ENCODE measurements around the gene UBXN7.
A peak's percentile ranks its signal among the peaks of the same experiment; 100 is the strongest.
"Not testable (repeated sequence)": the region's sequence is repeated elsewhere in the genome, so short reads cannot be mapped to it uniquely, and the experiment has no call there.

UBXN7 gene

GRCh38 chr3:196463478-196463756 is 31.2 kb upstream of the UBXN7 start:
- ChIA-PET POLR2A (no interaction called here), CTCF (interaction anchor here (1.4 kb wide), 1 partner anchor 14 kb away, joined by 3 read pairs; no protein-coding TSS in a partner anchor)
- no peak for DNase-seq
- Histone ChIP-seq H3K4me1 (ENCODE audit: control extremely low read depth in 1 of 4, control insufficient read depth in 4 of 4, insufficient read depth in 4 of 4, low read length in 3 of 4) (no peaks in the 10 kb centered on the region), H3K4me3 (ENCODE audit: control insufficient read depth in 1 of 7, extremely low read depth in 1 of 7, insufficient read depth in 4 of 7, low read depth in 2 of 7, low read length in 6 of 7) (no peak overlapping the region), H3K9me3 (ENCODE audit: control extremely low read depth in 1 of 5, control insufficient read depth in 4 of 5, insufficient read depth in 2 of 5, low read depth in 1 of 5, low read length in 4 of 5) (no peaks in the 10 kb centered on the region), H3K27ac (ENCODE audit: insufficient read depth in 1 of 2, low read depth in 1 of 2, low read length in 2 of 2, poor library complexity in 1 of 2, severe bottlenecking in 2 of 2) (no peak overlapping the region), H3K36me3 (ENCODE audit: control insufficient read depth in 4 of 4, insufficient read depth in 4 of 4, low read length in 3 of 4) (peaks cover 0 to 7% (median 4%) of the 10 kb centered on the region in 4 experiments), H3K27me3 (replicated peaks in 2 of 5; ENCODE audit: control insufficient read depth in 4 of 5, insufficient read depth in 5 of 5, low read length in 4 of 5) (no peaks in the 10 kb centered on the region)
- WGBS (ENCODE audit: insufficient coverage), result no CpG with 5 or more reads among the region's 2 CpGs

GRCh38 chr3:196462680-196463477 is 30.7 kb upstream of the UBXN7 start:
- H3K27ac ChIP-seq (ENCODE audit: insufficient read depth in 1 of 2, low read depth in 1 of 2, low read length in 2 of 2, poor library complexity in 1 of 2, severe bottlenecking in 2 of 2); H3K9me3 ChIP-seq (ENCODE audit: control extremely low read depth in 1 of 5, control insufficient read depth in 4 of 5, insufficient read depth in 2 of 5, low read depth in 1 of 5, low read length in 4 of 5); H3K4me1 ChIP-seq (ENCODE audit: control extremely low read depth in 1 of 4, control insufficient read depth in 4 of 4, insufficient read depth in 4 of 4, low read length in 3 of 4); H3K4me3 ChIP-seq (ENCODE audit: control insufficient read depth in 1 of 7, extremely low read depth in 1 of 7, insufficient read depth in 4 of 7, low read depth in 2 of 7, low read length in 6 of 7); H3K27me3 ChIP-seq (replicated peaks in 2 of 5; ENCODE audit: control insufficient read depth in 4 of 5, insufficient read depth in 5 of 5, low read length in 4 of 5); H3K36me3 ChIP-seq (ENCODE audit: control insufficient read depth in 4 of 4, insufficient read depth in 4 of 4, low read length in 3 of 4); CTCF ChIA-PET; POLR2A ChIA-PET; DNase-seq: not testable (repeated sequence)
- WGBS (ENCODE audit: insufficient coverage), result 100% methylated on average over 1 of the region's 1 CpG

DNA sequence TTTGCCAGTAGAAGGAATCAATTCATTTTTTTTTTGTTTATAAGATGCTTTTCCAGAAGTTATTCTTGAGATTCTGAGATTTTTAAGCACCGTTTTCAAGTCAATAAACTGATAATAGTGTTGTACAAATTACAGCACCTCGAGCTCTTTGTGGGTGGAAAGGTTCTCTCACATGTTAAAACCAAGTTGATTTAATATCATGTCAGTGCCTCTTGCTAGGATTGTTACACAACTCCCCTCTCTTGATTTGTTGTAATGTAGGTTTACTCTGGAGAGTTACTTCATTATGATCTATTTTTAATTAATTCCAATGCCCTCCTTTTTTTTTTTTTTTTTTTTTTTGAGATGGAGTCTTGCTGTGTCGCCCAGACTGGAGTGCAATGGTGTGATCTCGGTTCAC is 25.8 kb upstream of the UBXN7 start:
- WGBS (ENCODE audit: insufficient coverage), result no CpG with 5 or more reads among the region's 4 CpGs
- DNase-seq, result peak in 2 of 3 donors; percentile 11 to 19
- ChIA-PET CTCF (interaction anchor here (1.4 kb wide), 1 partner anchor 11 kb away, joined by 4 read pairs; no protein-coding TSS in a partner anchor), POLR2A (interaction anchor here (0.6 to 1.5 kb wide), 3 partner anchors 12 to 23 kb away, joined by 3 to 4 read pairs (median 4); no protein-coding TSS in a partner anchor)
- no peaks in the 10 kb centered on the region for H3K9me3 ChIP-seq (ENCODE audit: control extremely low read depth in 1 of 5, control insufficient read depth in 4 of 5, insufficient read depth in 2 of 5, low read depth in 1 of 5, low read length in 4 of 5)
- H3K27me3 ChIP-seq (replicated peaks in 2 of 5; ENCODE audit: control insufficient read depth in 4 of 5, insufficient read depth in 5 of 5, low read length in 4 of 5), result no peaks in the 10 kb centered on the region
- H3K4me3 ChIP-seq (ENCODE audit: control insufficient read depth in 1 of 7, extremely low read depth in 1 of 7, insufficient read depth in 4 of 7, low read depth in 2 of 7, low read length in 6 of 7), result no peak overlapping the region
- peaks cover 0 to 2% (median 1%) of the 10 kb centered on the region in 4 experiments for H3K4me1 ChIP-seq (ENCODE audit: control extremely low read depth in 1 of 4, control insufficient read depth in 4 of 4, insufficient read depth in 4 of 4, low read length in 3 of 4)
- peaks cover 0 to 5% (median 0%) of the 10 kb centered on the region in 4 experiments for H3K36me3 ChIP-seq (ENCODE audit: control insufficient read depth in 4 of 4, insufficient read depth in 4 of 4, low read length in 3 of 4)
- no peak overlapping the region for H3K27ac ChIP-seq (ENCODE audit: insufficient read depth in 1 of 2, low read depth in 1 of 2, low read length in 2 of 2, poor library complexity in 1 of 2, severe bottlenecking in 2 of 2)

- 70% methylated on average over 6 of the region's 7 CpGs for WGBS (ENCODE audit: insufficient coverage)
- H3K36me3 ChIP-seq (ENCODE audit: control insufficient read depth in 4 of 4, insufficient read depth in 4 of 4, low read length in 3 of 4); H3K9me3 ChIP-seq (ENCODE audit: control extremely low read depth in 1 of 5, control insufficient read depth in 4 of 5, insufficient read depth in 2 of 5, low read depth in 1 of 5, low read length in 4 of 5); H3K27me3 ChIP-seq (replicated peaks in 2 of 5; ENCODE audit: control insufficient read depth in 4 of 5, insufficient read depth in 5 of 5, low read length in 4 of 5); H3K4me1 ChIP-seq (ENCODE audit: control extremely low read depth in 1 of 4, control insufficient read depth in 4 of 4, insufficient read depth in 4 of 4, low read length in 3 of 4); H3K4me3 ChIP-seq (ENCODE audit: control insufficient read depth in 1 of 7, extremely low read depth in 1 of 7, insufficient read depth in 4 of 7, low read depth in 2 of 7, low read length in 6 of 7); H3K27ac ChIP-seq (ENCODE audit: insufficient read depth in 1 of 2, low read depth in 1 of 2, low read length in 2 of 2, poor library complexity in 1 of 2, severe bottlenecking in 2 of 2): not testable (repeated sequence)
- DNase-seq, result peak; percentile 22 to 79 (median 74)
- CTCF ChIA-PET, result interaction anchor here (1.4 kb wide), 1 partner anchor 12 kb away, joined by 4 read pairs; no protein-coding TSS in a partner anchor
- POLR2A ChIA-PET, result interaction anchor here (0.6 to 1.5 kb wide), 3 partner anchors 12 to 45 kb away, joined by 3 to 4 read pairs (median 4); no protein-coding TSS in a partner anchor
These were observed 25.2 kb upstream of the UBXN7 start for GRCh38 chr3:196457470-196457869.

DNA sequence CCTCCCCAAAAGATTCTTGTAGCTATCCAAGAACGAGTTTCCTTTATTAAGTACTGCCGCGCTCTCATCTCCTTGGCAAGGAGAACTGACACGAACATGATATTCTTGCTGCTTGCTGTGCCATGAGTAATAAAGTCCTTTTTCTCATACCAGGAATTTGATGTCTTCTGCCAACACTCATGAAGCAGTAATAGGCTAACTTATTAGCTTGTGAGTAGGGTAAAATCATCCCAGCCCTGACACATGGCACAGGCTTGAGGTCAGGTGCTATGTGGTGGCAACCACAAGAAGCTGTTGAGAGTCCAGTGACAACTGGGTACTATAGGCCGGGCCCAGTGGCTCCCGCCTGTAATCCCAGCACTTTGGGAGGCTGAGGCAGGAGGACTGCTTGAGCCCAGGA is 22.7 kb upstream of the UBXN7 start:
- no peak for DNase-seq
- WGBS (ENCODE audit: insufficient coverage), result 93% methylated on average over 5 of the region's 6 CpGs
- ChIA-PET CTCF (interaction anchor here (1.5 kb wide), 1 partner anchor 12 kb away, joined by 3 read pairs; no protein-coding TSS in a partner anchor), POLR2A (no interaction called here)
- Histone ChIP-seq H3K4me3 (ENCODE audit: control insufficient read depth in 1 of 7, extremely low read depth in 1 of 7, insufficient read depth in 4 of 7, low read depth in 2 of 7, low read length in 6 of 7) (no peak overlapping the region), H3K27me3 (replicated peaks in 2 of 5; ENCODE audit: control insufficient read depth in 4 of 5, insufficient read depth in 5 of 5, low read length in 4 of 5) (no peaks in the 10 kb centered on the region), H3K4me1 (ENCODE audit: control extremely low read depth in 1 of 4, control insufficient read depth in 4 of 4, insufficient read depth in 4 of 4, low read length in 3 of 4) (peaks cover 0 to 2% (median 1%) of the 10 kb centered on the region in 4 experiments), H3K9me3 (ENCODE audit: control extremely low read depth in 1 of 5, control insufficient read depth in 4 of 5, insufficient read depth in 2 of 5, low read depth in 1 of 5, low read length in 4 of 5) (no peaks in the 10 kb centered on the region), H3K36me3 (ENCODE audit: control insufficient read depth in 4 of 4, insufficient read depth in 4 of 4, low read length in 3 of 4) (peaks cover 0 to 5% (median 0%) of the 10 kb centered on the region in 4 experiments), H3K27ac (ENCODE audit: insufficient read depth in 1 of 2, low read depth in 1 of 2, low read length in 2 of 2, poor library complexity in 1 of 2, severe bottlenecking in 2 of 2) (no peak overlapping the region)

DNA sequence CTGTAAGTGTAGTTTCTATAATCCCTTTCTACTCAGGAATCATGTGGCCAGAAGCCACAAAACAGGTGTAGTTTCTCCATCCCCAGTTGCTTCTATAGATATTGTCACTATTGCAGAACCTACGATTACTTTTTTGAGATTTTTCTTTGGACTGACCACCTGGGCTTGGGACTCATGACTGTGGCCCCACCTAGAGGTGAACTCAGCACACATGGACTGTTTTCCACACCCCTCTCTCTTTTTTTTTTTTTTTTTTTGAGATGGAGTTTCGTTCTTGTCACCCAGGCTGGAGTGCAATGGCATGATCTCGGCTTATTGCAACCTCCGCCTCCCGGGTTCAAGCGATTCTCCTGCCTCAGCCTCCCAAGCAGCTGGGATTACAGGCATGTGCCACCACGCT is 13.2 kb upstream of the UBXN7 start:
- H3K4me3 ChIP-seq (ENCODE audit: control insufficient read depth in 1 of 7, extremely low read depth in 1 of 7, insufficient read depth in 4 of 7, low read depth in 2 of 7, low read length in 6 of 7); H3K27me3 ChIP-seq (replicated peaks in 2 of 5; ENCODE audit: control insufficient read depth in 4 of 5, insufficient read depth in 5 of 5, low read length in 4 of 5); POLR2A ChIA-PET; H3K27ac ChIP-seq (ENCODE audit: insufficient read depth in 1 of 2, low read depth in 1 of 2, low read length in 2 of 2, poor library complexity in 1 of 2, severe bottlenecking in 2 of 2); H3K4me1 ChIP-seq (ENCODE audit: control extremely low read depth in 1 of 4, control insufficient read depth in 4 of 4, insufficient read depth in 4 of 4, low read length in 3 of 4); H3K9me3 ChIP-seq (ENCODE audit: control extremely low read depth in 1 of 5, control insufficient read depth in 4 of 5, insufficient read depth in 2 of 5, low read depth in 1 of 5, low read length in 4 of 5); H3K36me3 ChIP-seq (ENCODE audit: control insufficient read depth in 4 of 4, insufficient read depth in 4 of 4, low read length in 3 of 4): not testable (repeated sequence)
- peak in 1 of 3 donors; percentile 24 for DNase-seq
- CTCF ChIA-PET, result interaction anchor here (1.1 kb wide), 1 partner anchor 11 kb away, joined by 3 read pairs; no protein-coding TSS in a partner anchor
- no CpG with 5 or more reads among the region's 7 CpGs for WGBS (ENCODE audit: insufficient coverage)

- H3K9me3 ChIP-seq (ENCODE audit: control extremely low read depth in 1 of 5, control insufficient read depth in 4 of 5, insufficient read depth in 2 of 5, low read depth in 1 of 5, low read length in 4 of 5), result no peaks in the 10 kb centered on the region
- WGBS (ENCODE audit: insufficient coverage), result 6% methylated on average over 2 of the region's 2 CpGs
- peaks cover 0 to 7% (median 4%) of the 10 kb centered on the region in 4 experiments for H3K4me1 ChIP-seq (ENCODE audit: control extremely low read depth in 1 of 4, control insufficient read depth in 4 of 4, insufficient read depth in 4 of 4, low read length in 3 of 4)
- no peaks in the 10 kb centered on the region for H3K27me3 ChIP-seq (replicated peaks in 2 of 5; ENCODE audit: control insufficient read depth in 4 of 5, insufficient read depth in 5 of 5, low read length in 4 of 5)
- peak overlapping the region in 2 of 7 experiments; percentile 16 to 24 for H3K4me3 ChIP-seq (ENCODE audit: control insufficient read depth in 1 of 7, extremely low read depth in 1 of 7, insufficient read depth in 4 of 7, low read depth in 2 of 7, low read length in 6 of 7)
- no peak overlapping the region for H3K27ac ChIP-seq (ENCODE audit: insufficient read depth in 1 of 2, low read depth in 1 of 2, low read length in 2 of 2, poor library complexity in 1 of 2, severe bottlenecking in 2 of 2)
- no peaks in the 10 kb centered on the region for H3K36me3 ChIP-seq (ENCODE audit: control insufficient read depth in 4 of 4, insufficient read depth in 4 of 4, low read length in 3 of 4)
- DNase-seq, result no peak
- POLR2A ChIA-PET, result no interaction called here
- CTCF ChIA-PET, result interaction anchor here (1.1 kb wide), 1 partner anchor 10 kb away, joined by 3 read pairs; no protein-coding TSS in a partner anchor
These were observed 12.3 kb upstream of the UBXN7 start for GRCh38 chr3:196444500-196444894.
